ENCODE data around the gene KCNH6.

DNA sequence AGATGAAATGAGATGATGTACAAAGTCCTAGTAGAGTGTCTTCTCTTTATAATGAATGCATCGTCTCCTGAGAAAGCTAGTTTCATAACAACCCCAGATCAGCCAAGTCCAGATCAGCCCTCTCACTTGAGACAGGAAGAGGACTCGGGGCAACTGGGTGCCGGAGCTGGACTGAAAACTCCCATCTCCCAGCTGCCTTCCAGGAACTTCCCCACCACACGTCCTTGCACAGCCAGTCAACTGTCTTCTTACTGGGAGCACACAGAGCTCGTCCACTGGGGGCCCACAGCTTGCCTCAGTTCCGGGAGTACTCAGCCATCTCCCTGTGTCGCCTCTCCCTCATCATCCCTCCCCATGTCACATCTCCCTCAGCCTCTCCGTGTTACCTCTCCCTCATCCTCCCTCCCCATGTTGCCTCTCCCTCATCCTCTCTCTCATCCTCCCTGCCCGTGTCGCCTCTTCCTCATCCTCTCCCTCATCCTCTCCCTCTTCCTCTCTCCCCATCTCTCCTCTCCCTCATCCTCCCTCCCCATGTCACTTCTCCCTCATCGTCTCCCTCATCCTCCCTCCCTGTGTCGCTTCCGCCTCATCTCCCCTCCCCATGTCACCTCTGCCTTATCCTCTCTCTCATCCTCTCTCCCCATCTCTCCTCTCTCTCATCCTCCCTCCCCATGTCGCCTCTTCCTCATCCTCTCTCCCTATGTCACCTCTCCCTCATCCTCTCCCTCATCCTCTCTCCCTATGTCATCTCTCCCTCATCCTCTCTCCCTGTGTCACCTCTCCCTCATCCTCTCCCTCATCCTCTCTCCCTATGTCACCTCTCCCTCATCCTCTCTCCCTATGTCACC is 22.4 kb upstream of the KCNH6 start:
- TF ChIP-seq, protein P1, sequence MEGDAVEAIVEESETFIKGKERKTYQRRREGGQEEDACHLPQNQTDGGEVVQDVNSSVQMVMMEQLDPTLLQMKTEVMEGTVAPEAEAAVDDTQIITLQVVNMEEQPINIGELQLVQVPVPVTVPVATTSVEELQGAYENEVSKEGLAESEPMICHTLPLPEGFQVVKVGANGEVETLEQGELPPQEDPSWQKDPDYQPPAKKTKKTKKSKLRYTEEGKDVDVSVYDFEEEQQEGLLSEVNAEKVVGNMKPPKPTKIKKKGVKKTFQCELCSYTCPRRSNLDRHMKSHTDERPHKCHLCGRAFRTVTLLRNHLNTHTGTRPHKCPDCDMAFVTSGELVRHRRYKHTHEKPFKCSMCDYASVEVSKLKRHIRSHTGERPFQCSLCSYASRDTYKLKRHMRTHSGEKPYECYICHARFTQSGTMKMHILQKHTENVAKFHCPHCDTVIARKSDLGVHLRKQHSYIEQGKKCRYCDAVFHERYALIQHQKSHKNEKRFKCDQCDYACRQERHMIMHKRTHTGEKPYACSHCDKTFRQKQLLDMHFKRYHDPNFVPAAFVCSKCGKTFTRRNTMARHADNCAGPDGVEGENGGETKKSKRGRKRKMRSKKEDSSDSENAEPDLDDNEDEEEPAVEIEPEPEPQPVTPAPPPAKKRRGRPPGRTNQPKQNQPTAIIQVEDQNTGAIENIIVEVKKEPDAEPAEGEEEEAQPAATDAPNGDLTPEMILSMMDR (IDR thresholded peaks at IDR 0.05; ENCODE audit: low read length): no peak
- TF ChIP-seq EZH2 (optimal IDR thresholded peaks at IDR 0.05; ENCODE audit: low read depth, low read length) (no peak), EZH2phosphoT487 (IDR thresholded peaks at IDR 0.05; ENCODE audit: low read length) (no peak)
